Astrocyte of the cerebellum (primary cell): ENCODE results near the gene TLCD4.

Experiments
- DNase-seq: peaks from one replicate; pipeline ENCODE4 v3.0.0-alpha.2; 2011; ENCODE audit warnings: low read depth
- H3K4me3 ChIP-seq: 2 replicates; pipeline ENCODE4 v1.5.1; 2011; ENCODE audit warnings: mild to moderate bottlenecking, low read depth, low read length, moderate library complexity
- in situ Hi-C: cut with HindIII; loops from 2 replicates; pipeline ENCODE4 v1.10.0; 2017; ENCODE audit warnings: low sequenced_read_pairs
- TF ChIP-seq, protein P1 (sequence below): IDR thresholded peaks from 2 replicates; pipeline ENCODE4 v1.5.1; 2012; ENCODE audit warnings: low read length, low read depth, moderate library complexity, mild to moderate bottlenecking; ENCODE audit errors: missing control alignments

TLCD4 gene

DNA sequence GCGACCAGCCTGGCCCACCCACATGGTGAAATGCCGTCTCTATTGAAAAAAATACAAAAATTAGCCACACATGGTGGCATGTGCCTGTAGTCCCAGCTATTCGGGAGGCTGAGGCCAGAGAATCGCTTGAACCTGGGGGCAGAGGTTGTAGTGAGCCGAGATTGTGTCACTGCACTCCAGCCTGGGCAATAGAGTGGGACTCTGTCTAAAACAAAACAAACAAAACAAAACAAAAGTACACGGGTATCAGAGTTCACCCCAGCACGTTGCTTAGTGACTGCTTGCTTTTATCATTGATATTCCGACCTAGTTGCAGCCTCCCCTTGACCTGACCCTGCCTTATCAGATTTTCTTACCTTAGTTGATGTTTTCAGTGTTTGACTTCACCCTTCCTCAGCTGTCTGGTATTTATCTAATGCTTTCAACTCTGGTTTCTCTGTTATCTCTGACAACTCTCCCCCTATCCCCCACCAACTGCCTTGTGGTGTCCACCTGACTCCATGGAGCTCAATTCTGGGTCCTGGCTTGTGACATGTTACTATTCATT lies 5.1 kb downstream of the TLCD4 start:
- H3K4me3 ChIP-seq: no peak overlapping the region
- TF ChIP-seq, protein P1, sequence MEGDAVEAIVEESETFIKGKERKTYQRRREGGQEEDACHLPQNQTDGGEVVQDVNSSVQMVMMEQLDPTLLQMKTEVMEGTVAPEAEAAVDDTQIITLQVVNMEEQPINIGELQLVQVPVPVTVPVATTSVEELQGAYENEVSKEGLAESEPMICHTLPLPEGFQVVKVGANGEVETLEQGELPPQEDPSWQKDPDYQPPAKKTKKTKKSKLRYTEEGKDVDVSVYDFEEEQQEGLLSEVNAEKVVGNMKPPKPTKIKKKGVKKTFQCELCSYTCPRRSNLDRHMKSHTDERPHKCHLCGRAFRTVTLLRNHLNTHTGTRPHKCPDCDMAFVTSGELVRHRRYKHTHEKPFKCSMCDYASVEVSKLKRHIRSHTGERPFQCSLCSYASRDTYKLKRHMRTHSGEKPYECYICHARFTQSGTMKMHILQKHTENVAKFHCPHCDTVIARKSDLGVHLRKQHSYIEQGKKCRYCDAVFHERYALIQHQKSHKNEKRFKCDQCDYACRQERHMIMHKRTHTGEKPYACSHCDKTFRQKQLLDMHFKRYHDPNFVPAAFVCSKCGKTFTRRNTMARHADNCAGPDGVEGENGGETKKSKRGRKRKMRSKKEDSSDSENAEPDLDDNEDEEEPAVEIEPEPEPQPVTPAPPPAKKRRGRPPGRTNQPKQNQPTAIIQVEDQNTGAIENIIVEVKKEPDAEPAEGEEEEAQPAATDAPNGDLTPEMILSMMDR: no peak
- in situ Hi-C loops: no loop called here
- no peak for DNase-seq

DNA sequence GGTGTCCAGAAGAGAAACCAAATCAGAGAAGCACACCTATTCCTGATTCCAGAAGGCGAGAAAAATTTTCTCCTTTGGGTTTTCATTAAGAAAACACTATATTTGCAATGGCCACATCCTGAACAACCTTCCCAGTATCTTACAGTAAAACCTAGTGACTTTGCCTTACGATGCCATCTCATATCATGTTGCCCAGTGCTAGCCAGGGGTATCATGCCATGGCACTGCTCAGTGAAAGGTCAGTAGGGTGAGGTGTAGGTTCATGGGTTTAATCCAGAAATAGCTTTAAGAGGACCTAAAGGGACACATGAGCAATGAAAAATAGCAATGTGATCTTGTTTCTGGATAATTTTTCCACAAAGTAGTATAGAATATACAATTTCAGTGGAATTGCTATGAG lies 7.2 kb downstream of the TLCD4 start:
- no peak for DNase-seq
- TF ChIP-seq, protein P1: no peak
- H3K4me3 ChIP-seq: no peak overlapping the region
- in situ Hi-C loops: no loop called here

DNA sequence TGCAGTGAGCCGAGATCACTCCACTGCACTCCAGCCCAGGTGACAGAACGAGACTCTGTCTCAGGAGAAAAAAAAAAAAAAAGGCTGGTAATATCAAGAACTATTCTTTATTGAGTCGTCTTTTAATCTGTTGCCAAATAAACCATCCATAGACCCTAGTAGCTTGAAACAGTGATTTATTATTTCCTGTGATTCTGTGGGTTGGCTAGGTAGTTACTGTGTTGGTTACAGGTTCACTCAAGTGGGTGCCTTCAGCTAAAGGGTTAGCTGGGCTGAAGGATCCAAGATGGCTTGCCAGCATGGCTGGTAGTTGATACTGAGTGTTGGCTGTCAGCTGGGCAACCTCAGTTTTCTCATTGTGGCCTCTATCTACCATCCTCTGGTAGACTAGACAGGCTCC lies 9.2 kb downstream of the TLCD4 start:
- in situ Hi-C loops: loop anchor here (5.0 kb wide), 2 partner anchors 49 to 71 kb away; no protein-coding TSS in a partner anchor
- H3K4me3 ChIP-seq: no peak overlapping the region
- TF ChIP-seq, protein P1: no peak
- no peak for DNase-seq

DNA sequence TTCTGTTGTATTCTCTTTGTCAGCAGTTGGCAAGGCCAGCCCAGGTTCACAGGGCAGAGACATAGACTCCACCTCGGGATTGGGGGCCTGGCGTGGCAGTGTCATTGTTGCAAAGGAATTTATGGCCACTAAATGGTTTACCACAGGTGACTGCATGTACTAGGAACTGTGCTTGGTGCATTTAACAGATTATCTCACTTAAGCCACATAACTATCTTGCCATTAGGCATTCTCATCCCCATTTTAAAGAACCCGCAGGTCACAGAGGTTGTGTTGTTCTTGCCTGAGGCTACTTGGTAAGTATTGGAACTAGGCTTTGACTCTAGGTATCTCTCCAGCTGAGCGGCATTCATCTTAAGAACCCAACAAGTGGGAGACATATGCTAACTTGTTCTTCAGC lies 9.7 kb downstream of the TLCD4 start:
- H3K4me3 ChIP-seq: no peak overlapping the region
- no peak for DNase-seq
- TF ChIP-seq, protein P1: no peak
- in situ Hi-C loops: loop anchor here (5.0 kb wide), 2 partner anchors 50 to 70 kb away; no protein-coding TSS in a partner anchor

DNA sequence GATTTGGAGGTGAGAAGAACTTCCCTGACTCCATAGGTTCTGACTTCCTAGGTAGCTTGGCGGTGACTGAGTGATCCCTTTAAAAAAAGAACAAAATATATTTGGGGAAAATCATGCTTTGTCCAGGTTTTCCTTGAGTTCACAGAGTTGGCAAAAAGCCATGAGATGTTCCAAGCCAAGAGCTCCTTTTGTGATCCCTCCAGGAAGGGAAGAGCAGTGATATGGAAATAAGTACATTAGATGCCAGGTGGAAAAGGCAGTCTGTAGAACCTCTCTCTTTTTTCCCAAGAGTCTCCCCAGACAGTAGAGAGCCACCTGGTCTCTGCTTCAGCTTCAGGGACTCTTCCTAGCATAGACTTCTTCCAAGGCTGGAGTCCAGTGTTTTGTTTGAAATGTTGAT lies 10.2 kb downstream of the TLCD4 start:
- in situ Hi-C loops: loop anchor here (5.0 kb wide), 2 partner anchors 50 to 70 kb away; no protein-coding TSS in a partner anchor
- H3K4me3 ChIP-seq: no peak overlapping the region
- DNase-seq: no peak
- TF ChIP-seq, protein P1: no peak

DNA sequence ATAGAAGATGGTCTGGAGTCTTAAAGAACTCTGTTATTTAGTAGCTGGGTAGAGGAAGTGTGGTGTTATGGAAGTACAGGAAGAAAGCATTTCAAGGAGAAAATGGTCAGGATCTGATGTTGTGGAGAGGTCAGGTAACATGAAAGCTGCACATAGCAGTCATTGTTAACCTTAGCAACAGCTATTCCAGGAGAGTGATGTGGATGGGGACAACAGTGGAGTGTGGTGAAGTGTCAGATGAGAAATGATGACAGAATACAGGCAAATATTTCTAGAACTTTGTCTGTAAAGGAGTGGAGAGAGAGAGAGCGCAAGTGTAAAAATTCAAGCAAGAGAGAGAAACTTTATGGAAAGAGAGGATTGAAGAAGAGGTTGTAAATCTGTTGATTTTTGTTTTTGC lies 15.6 kb downstream of the TLCD4 start:
- in situ Hi-C loops: no loop called here
- TF ChIP-seq, protein P1: no peak
- no peak overlapping the region for H3K4me3 ChIP-seq
- no peak for DNase-seq
